ENCODE measurements around the gene PMPCA.

PMPCA gene

GRCh38 chr9:136457326-136457725 lies 46.9 kb downstream of the PMPCA start:
- H3K27ac ChIP-seq: no peak overlapping the region
- no peak for DNase-seq
- H3K27me3 ChIP-seq (replicated peaks): no peaks in the 10 kb centered on the region
- in situ Hi-C loops (cut with HindIII; ENCODE audit: low pct_ligation_motif_present, low sequenced_read_pairs): no loop called here
- TF ChIP-seq, protein P1, sequence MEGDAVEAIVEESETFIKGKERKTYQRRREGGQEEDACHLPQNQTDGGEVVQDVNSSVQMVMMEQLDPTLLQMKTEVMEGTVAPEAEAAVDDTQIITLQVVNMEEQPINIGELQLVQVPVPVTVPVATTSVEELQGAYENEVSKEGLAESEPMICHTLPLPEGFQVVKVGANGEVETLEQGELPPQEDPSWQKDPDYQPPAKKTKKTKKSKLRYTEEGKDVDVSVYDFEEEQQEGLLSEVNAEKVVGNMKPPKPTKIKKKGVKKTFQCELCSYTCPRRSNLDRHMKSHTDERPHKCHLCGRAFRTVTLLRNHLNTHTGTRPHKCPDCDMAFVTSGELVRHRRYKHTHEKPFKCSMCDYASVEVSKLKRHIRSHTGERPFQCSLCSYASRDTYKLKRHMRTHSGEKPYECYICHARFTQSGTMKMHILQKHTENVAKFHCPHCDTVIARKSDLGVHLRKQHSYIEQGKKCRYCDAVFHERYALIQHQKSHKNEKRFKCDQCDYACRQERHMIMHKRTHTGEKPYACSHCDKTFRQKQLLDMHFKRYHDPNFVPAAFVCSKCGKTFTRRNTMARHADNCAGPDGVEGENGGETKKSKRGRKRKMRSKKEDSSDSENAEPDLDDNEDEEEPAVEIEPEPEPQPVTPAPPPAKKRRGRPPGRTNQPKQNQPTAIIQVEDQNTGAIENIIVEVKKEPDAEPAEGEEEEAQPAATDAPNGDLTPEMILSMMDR (IDR thresholded peaks at IDR 0.05; ENCODE audit: low read depth, low read length, missing control alignments): no peak
- peaks cover 82% of the 10 kb centered on the region for H3K36me3 ChIP-seq (replicated peaks)
- no peak overlapping the region for H3K4me3 ChIP-seq (ENCODE audit: low read depth, low read length)

- DNase-seq: no peak
- no peak overlapping the region for H3K27ac ChIP-seq
- in situ Hi-C loops (cut with HindIII; ENCODE audit: low pct_ligation_motif_present, low sequenced_read_pairs): no loop called here
- peaks cover 88% of the 10 kb centered on the region for H3K36me3 ChIP-seq (replicated peaks)
- H3K27me3 ChIP-seq (replicated peaks): no peaks in the 10 kb centered on the region
- no peak overlapping the region for H3K4me3 ChIP-seq (ENCODE audit: low read depth, low read length)
- TF ChIP-seq, protein P1 (IDR thresholded peaks at IDR 0.05; ENCODE audit: low read depth, low read length, missing control alignments): no peak
These were observed 49.0 kb downstream of the PMPCA start for GRCh38 chr9:136459425-136459824.

DNA sequence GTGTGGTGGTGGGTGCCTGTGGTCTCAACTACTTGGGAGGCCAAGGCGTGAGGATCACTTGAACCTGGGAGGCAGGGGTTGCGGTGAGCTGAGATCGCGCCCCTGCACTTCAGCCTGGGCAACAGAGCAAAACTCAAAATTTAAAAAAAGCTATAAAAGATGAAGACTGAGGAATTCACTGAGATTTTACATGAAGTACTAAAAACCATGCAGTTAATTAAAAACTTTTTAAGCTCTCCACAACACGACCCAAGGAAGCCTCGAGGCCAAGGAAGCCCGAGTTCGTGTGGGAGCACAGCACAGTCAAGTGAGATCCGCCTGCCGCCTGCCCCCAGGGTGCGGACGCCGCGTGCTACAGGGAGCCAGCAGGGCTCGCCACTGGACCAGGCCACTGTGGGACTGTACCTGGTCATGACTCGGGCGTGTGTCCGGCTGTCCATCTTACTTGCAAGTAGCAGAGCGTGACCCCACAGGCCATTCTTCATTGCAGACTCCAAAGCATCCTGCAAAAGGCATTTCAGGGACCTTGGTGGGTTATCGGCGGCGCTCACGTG lies 50.4 kb downstream of the PMPCA start:
- Histone ChIP-seq H3K4me3 (ENCODE audit: low read depth, low read length) (no peak overlapping the region), H3K36me3 (replicated peaks) (peaks cover 88% of the 10 kb centered on the region), H3K27me3 (replicated peaks) (no peaks in the 10 kb centered on the region), H3K27ac (no peak overlapping the region)
- in situ Hi-C loops (cut with HindIII; ENCODE audit: low pct_ligation_motif_present, low sequenced_read_pairs): no loop called here
- DNase-seq: no peak
- TF ChIP-seq, protein P1 (IDR thresholded peaks at IDR 0.05; ENCODE audit: low read depth, low read length, missing control alignments): no peak

- no peak for DNase-seq
- in situ Hi-C loops (cut with HindIII; ENCODE audit: low pct_ligation_motif_present, low sequenced_read_pairs): no loop called here
- no peak overlapping the region for H3K4me3 ChIP-seq (ENCODE audit: low read depth, low read length)
- TF ChIP-seq, protein P1 (IDR thresholded peaks at IDR 0.05; ENCODE audit: low read depth, low read length, missing control alignments): no peak
- H3K27ac ChIP-seq: no peak overlapping the region
- peaks cover 88% of the 10 kb centered on the region for H3K36me3 ChIP-seq (replicated peaks)
- no peaks in the 10 kb centered on the region for H3K27me3 ChIP-seq (replicated peaks)
These were observed 52.2 kb downstream of the PMPCA start for GRCh38 chr9:136462664-136463063.

GRCh38 chr9:136463578-136463977 lies 53.1 kb downstream of the PMPCA start:
- in situ Hi-C loops (cut with HindIII; ENCODE audit: low pct_ligation_motif_present, low sequenced_read_pairs): no loop called here
- no peak for DNase-seq
- Histone ChIP-seq H3K4me3 (ENCODE audit: low read depth, low read length) (no peak overlapping the region), H3K36me3 (replicated peaks) (peaks cover 94% of the 10 kb centered on the region), H3K27me3 (replicated peaks) (no peaks in the 10 kb centered on the region), H3K27ac (no peak overlapping the region)
- TF ChIP-seq, protein P1 (IDR thresholded peaks at IDR 0.05; ENCODE audit: low read depth, low read length, missing control alignments): no peak

- Histone ChIP-seq H3K27me3 (replicated peaks) (no peaks in the 10 kb centered on the region), H3K27ac (no peak overlapping the region), H3K4me3 (ENCODE audit: low read depth, low read length) (no peak overlapping the region), H3K36me3 (replicated peaks) (peaks cover 93% of the 10 kb centered on the region)
- in situ Hi-C loops (cut with HindIII; ENCODE audit: low pct_ligation_motif_present, low sequenced_read_pairs): no loop called here
- TF ChIP-seq, protein P1 (IDR thresholded peaks at IDR 0.05; ENCODE audit: low read depth, low read length, missing control alignments): no peak
- no peak for DNase-seq
These were observed 53.8 kb downstream of the PMPCA start for GRCh38 chr9:136464241-136464640.
